HepG2 (cell line): Measurements from ENCODE around the gene PDE1C. TPM values are rescaled to one million over a fixed set of nuclear protein-coding genes. Genes with fewer than 3 reads are reported as not detected.

ENCODE experiments used
- ATAC-seq: fragments of 200-7000 bp; cut with Tn5 transposase; 3 replicates; pipeline ENCODE4 v1.9.1; 2020; ENCODE audit warnings: mild to moderate bottlenecking, moderate library complexity
- BruUV-seq: library from RNA; stranded (reverse); fragments of 400-500 nt; replicated peaks from 2 replicates; lab custom pipeline; 2021; lab: Mats Ljungman, UMichigan
- CTCF ChIA-PET: fragments of 300-600 bp; formaldehyde crosslinking; extraction: SDS; loops from one replicate; lab custom pipeline; 2021; ENCODE audit warnings: low total read pairs, inconsistent platforms, low intra/inter-chr PET ratio; lab: Yijun Ruan, JAX
- POLR2A ChIA-PET: fragments of 350-600 bp; sonication (Branson Sonifier 250); formaldehyde crosslinking; loops from one replicate; lab custom pipeline; 2020; ENCODE audit warnings: antibody characterized with exemption, inconsistent platforms; lab: Yijun Ruan, JAX
- DNase-seq: peaks from one replicate; pipeline ENCODE4 v3.0.0-alpha.2; 2015; ENCODE audit warnings: low spot score
- FAIRE-seq: peaks from 3 replicates; lab custom pipeline; 2011; peaks lifted over from hg19 to GRCh38; lab: Jason Lieb, UNC
- H2AFZ ChIP-seq: one replicate; pipeline ENCODE4 v1.6.1; 2011; ENCODE audit warnings: low read length, inconsistent platforms
- H3K27ac ChIP-seq: fragments of 300-600 bp; 3 replicates; pipeline ENCODE4 v1.8.0; 2011; ENCODE audit warnings: mixed run types, mild to moderate bottlenecking, mixed read lengths, low read length, inconsistent platforms; ENCODE audit not compliant: insufficient read depth; ENCODE audit errors: extremely low read length
- H3K27me3 ChIP-seq, 2 experiments: fragments of 200-600 bp in 1 of 2; 2 replicates in 1 of 2; 3 replicates in 1 of 2; pipeline versions ENCODE4 v1.6.0 to v1.8.0; 2011; ENCODE audit warnings: low read length in 2 of 2, mild to moderate bottlenecking in 2 of 2, moderate library complexity in 2 of 2, inconsistent platforms in 1 of 2; ENCODE audit not compliant: insufficient read depth in 2 of 2, control insufficient read depth in 1 of 2
- H3K36me3 ChIP-seq, 2 experiments: fragments of 200-600 bp in 1 of 2; replicated peaks in 1 of 2; 2 replicates in 1 of 2; 3 replicates in 1 of 2; pipeline versions ENCODE4 v1.5.1 to v1.8.0; 2011; ENCODE audit warnings: low read length in 2 of 2, inconsistent platforms in 1 of 2; ENCODE audit not compliant: insufficient read depth in 2 of 2, control insufficient read depth in 1 of 2
- H3K4me1 ChIP-seq: 2 replicates; pipeline ENCODE4 v1.5.1; 2012; ENCODE audit warnings: low read length, inconsistent platforms; ENCODE audit not compliant: insufficient read depth
- H3K4me2 ChIP-seq: 2 replicates; pipeline ENCODE4 v1.6.0; 2011; ENCODE audit warnings: low read depth, low read length, inconsistent platforms
- H3K4me3 ChIP-seq, 3 experiments: fragments of 200-600 bp in 1 of 3; sonication (generic), shearing (Covaris generic) in 1 of 3; replicated peaks in 1 of 3; 2 replicates each; pipeline ENCODE4 v1.5.1; 2011 to 2016; ENCODE audit warnings: low read length in 3 of 3, inconsistent platforms in 2 of 3, low read depth in 2 of 3, mild to moderate bottlenecking in 2 of 3, control low read depth in 1 of 3, mixed read lengths in 1 of 3; ENCODE audit not compliant: insufficient read depth in 1 of 3
- H3K79me2 ChIP-seq: one replicate; pipeline ENCODE4 v1.6.1; 2011; ENCODE audit warnings: low read length, inconsistent platforms; ENCODE audit not compliant: insufficient read depth
- H3K9ac ChIP-seq: 2 replicates; pipeline ENCODE4 v1.6.0; 2011; ENCODE audit warnings: mild to moderate bottlenecking, low read depth, low read length, inconsistent platforms; ENCODE audit not compliant: insufficient read depth
- H3K9me3 ChIP-seq: 2 replicates; pipeline ENCODE4 v1.5.1; 2012; ENCODE audit warnings: mild to moderate bottlenecking, low read length
- H4K20me1 ChIP-seq: 2 replicates; pipeline ENCODE4 v1.6.0; 2011; ENCODE audit warnings: inconsistent platforms, mild to moderate bottlenecking, low read length, moderate library complexity; ENCODE audit not compliant: insufficient read depth
- ATF1 ChIP-seq: IDR thresholded peaks from 2 replicates; pipeline ENCODE4 v1.6.1; 2016; ENCODE audit warnings: mild to moderate bottlenecking, control low read depth
- ATF7 ChIP-seq, 2 experiments: fragments of 450-650 bp in 1 of 2; sonication (generic) in 1 of 2; formaldehyde crosslinking in 1 of 2; IDR thresholded peaks; 2 replicates each; pipeline versions ENCODE4 v1.4.0 to v1.6.1; 2016 to 2020; ENCODE audit warnings: antibody characterized with exemption in 1 of 2, mild to moderate bottlenecking in 1 of 2, missing genetic modification reagents in 1 of 2
- DMAP1 ChIP-seq: IDR thresholded peaks from 2 replicates; pipeline ENCODE4 v1.6.1; 2016
- GATA4 ChIP-seq: sonication (generic); IDR thresholded peaks from 2 replicates; pipeline ENCODE4 v1.6.1; 2016; ENCODE audit warnings: antibody characterized with exemption, low read depth, borderline replicate concordance
- GATAD2A ChIP-seq: IDR thresholded peaks from 2 replicates; pipeline ENCODE4 v1.6.1; 2016
- IRX3 ChIP-seq: sonication (generic); formaldehyde crosslinking; IDR thresholded peaks from 2 replicates; pipeline ENCODE4 v1.8.1; 2023; ENCODE audit warnings: mild to moderate bottlenecking, low read depth, missing genetic modification reagents, borderline replicate concordance
- MYNN ChIP-seq: sonication (generic); formaldehyde crosslinking; IDR thresholded peaks from 2 replicates; pipeline ENCODE4 v1.4.0; 2020; ENCODE audit warnings: mild to moderate bottlenecking, low read depth, missing genetic modification reagents
- NFYC ChIP-seq: IDR thresholded peaks from 2 replicates; pipeline ENCODE4 v1.6.1; 2016; ENCODE audit warnings: missing genetic modification reagents, missing compliant biosample characterization
- PCBP1 ChIP-seq: fragments of 200-400 bp; formaldehyde crosslinking; IDR thresholded peaks from 2 replicates; pipeline ENCODE4 v1.6.1; 2017; ENCODE audit warnings: mild to moderate bottlenecking, low read depth, low read length, borderline replicate concordance
- SKI ChIP-seq: fragments of 450-650 bp; IDR thresholded peaks from one replicate; pipeline ENCODE4 v1.6.1; 2018; ENCODE audit warnings: mild to moderate bottlenecking; ENCODE audit not compliant: partially characterized antibody
- STAG1 ChIP-seq: sonication (generic); formaldehyde crosslinking; IDR thresholded peaks from 2 replicates; pipeline ENCODE4 v1.4.0; 2020; ENCODE audit warnings: missing genetic modification reagents
- TERF1 ChIP-seq: sonication (generic); formaldehyde crosslinking; IDR thresholded peaks from 2 replicates; pipeline ENCODE4 v1.8.0; 2022; ENCODE audit warnings: mild to moderate bottlenecking, missing genetic modification reagents, moderate library complexity
- ZNF430 ChIP-seq: sonication (generic); formaldehyde crosslinking; IDR thresholded peaks from 2 replicates; pipeline ENCODE4 v1.9.0; 2021; ENCODE audit warnings: mild to moderate bottlenecking, missing genetic modification reagents
- ZNF773 ChIP-seq: sonication (generic); formaldehyde crosslinking; IDR thresholded peaks from 2 replicates; pipeline ENCODE4 v1.4.0; 2020; ENCODE audit warnings: missing genetic modification reagents, borderline replicate concordance
- ZNF780A ChIP-seq: sonication (generic); formaldehyde crosslinking; IDR thresholded peaks from 2 replicates; pipeline ENCODE4 v1.8.0; 2022; ENCODE audit warnings: mild to moderate bottlenecking, missing genetic modification reagents, moderate library complexity
- ZZZ3 ChIP-seq: sonication (generic); formaldehyde crosslinking; IDR thresholded peaks from 2 replicates; pipeline ENCODE4 v1.4.0; 2020; ENCODE audit warnings: missing genetic modification reagents, mild to moderate bottlenecking, borderline replicate concordance
- WGBS: methylation state at CpG from one replicate; pipeline ENCODE4 v1.1.6; 2017; ENCODE audit warnings: low lambda C conversion rate; 5-methylcytosine and 5-hydroxymethylcytosine counted together
- in situ Hi-C: cut with HindIII; loops from 2 replicates; pipeline ENCODE4 v1.10.0; 2017; ENCODE audit warnings: low pct_unique_long_range_greater_than_20kb; ENCODE audit not compliant: extremely low pct_ligation_motif_present
- intact Hi-C: fragments of 100-400 bp; cut with micrococcal nuclease; formaldehyde crosslinking; loops from one replicate; pipeline ENCODE4 v1.10.0; 2022; ENCODE audit not compliant: unreplicated experiment
- polyA plus RNA-seq, 8 experiments: library from polyadenylated mRNA; depleted of rRNA in 3 of 8; stranded (reverse) in 7 of 8; unstranded in 1 of 8; fragments of >200 nt; fragmentation: Illumina TruSeq in 4 of 8; extraction: Trizol in 4 of 8; gene quantifications; 2 replicates each; pipeline versions ENCODE4 v1.2.1 to v1.2.3, GENCODE V29; 2011 to 2016; ENCODE audit warnings: low read depth in 4 of 8, missing spikeins in 1 of 8, mixed read lengths in 1 of 8; ENCODE audit not compliant: insufficient read depth in 1 of 8
- total RNA-seq, 5 experiments: library from RNA; depleted of rRNA; stranded (reverse); fragments of >200 nt; fragmentation: Illumina TruSeq; extraction: Trizol; gene quantifications; 2 replicates each; pipeline ENCODE4 v1.2.3, GENCODE V29; 2016; ENCODE audit warnings: low read depth in 1 of 5
- TF ChIP-seq, protein P1 (sequence below), 2 experiments: sonication (generic) in 1 of 2; formaldehyde crosslinking in 1 of 2; IDR thresholded peaks; 2 replicates each; pipeline versions ENCODE4 v1.4.0 to v1.6.1; 2018 to 2020; ENCODE audit warnings: missing genetic modification reagents in 2 of 2, borderline replicate concordance in 1 of 2, low read depth in 1 of 2, mild to moderate bottlenecking in 1 of 2, missing biosample characterization in 1 of 2
- TF ChIP-seq, protein P2 (sequence below): fragments of 450-650 bp; IDR thresholded peaks from 2 replicates; pipeline ENCODE4 v1.6.1; 2017; ENCODE audit warnings: mild to moderate bottlenecking

The PDE1C gene
- total and polyA plus RNA-seq, 2 of the 13 experiments (the other 11 are each of a cell fraction or from before 2014, with no cell fraction given): not detected

DNA sequence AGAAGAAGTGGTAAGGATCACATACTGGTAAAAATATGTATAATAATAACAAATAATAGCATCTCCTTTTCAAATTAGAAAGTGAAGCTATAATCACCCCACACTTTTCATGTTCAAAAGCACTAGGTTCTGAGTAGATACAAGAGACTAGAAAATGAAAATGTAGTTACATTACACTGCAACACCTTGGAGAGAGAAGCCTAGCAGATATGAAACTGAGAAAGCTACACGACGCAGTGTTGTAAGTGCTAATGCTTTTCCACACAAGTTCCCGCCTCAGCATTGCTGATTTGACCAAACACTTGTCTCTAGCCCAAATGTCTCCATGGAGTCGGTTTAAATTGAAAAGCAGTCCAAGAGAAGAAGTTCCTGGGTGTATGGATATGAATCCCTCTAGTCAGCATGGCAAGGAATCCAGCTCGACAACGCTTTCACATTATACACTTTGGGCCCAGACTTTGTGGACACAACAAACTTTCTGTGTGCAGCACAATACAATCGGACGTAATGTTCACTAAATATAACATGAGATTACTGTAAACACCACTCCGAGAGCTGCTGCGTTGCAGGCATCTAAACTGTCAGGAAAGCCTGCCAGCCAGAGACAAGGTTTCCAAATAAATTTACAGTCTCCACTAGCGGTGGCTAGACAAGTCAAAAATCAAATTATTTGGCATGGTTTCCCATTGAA lies 1.7 kb downstream of the PDE1C start:
- in situ Hi-C loops: no loop called here
- CTCF ChIA-PET: no interaction called here
- Histone ChIP-seq H4K20me1 (no peaks in the 10 kb centered on the region), H3K9me3 (no peaks in the 10 kb centered on the region), H3K27me3 (peaks cover 2 to 25% of the 10 kb centered on the region in 2 experiments; a peak in 3 of 5 replicates), H3K4me1 (no peaks in the 10 kb centered on the region)
- WGBS: 8% methylated on average over 11 of the region's 11 CpGs
- FAIRE-seq: no peak
- TF ChIP-seq TERF1 (CRISPR knock-in tag): no peak
- TF ChIP-seq IRX3 (CRISPR knock-in tag): no peak
- TF ChIP-seq SKI: no peak
- no peak for TF ChIP-seq ATF1 (CRISPR knock-in tag)
- TF ChIP-seq NFYC (CRISPR knock-in tag): no peak
- TF ChIP-seq, protein P1, sequence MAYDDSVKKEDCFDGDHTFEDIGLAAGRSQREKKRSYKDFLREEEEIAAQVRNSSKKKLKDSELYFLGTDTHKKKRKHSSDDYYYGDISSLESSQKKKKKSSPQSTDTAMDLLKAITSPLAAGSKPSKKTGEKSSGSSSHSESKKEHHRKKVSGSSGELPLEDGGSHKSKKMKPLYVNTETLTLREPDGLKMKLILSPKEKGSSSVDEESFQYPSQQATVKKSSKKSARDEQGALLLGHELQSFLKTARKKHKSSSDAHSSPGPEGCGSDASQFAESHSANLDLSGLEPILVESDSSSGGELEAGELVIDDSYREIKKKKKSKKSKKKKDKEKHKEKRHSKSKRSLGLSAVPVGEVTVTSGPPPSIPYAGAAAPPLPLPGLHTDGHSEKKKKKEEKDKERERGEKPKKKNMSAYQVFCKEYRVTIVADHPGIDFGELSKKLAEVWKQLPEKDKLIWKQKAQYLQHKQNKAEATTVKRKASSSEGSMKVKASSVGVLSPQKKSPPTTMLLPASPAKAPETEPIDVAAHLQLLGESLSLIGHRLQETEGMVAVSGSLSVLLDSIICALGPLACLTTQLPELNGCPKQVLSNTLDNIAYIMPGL (CRISPR knock-in tag; IDR thresholded peaks at IDR 0.05; ENCODE audit: borderline replicate concordance in 1 of 2, low read depth in 1 of 2): no peak
- no peak for TF ChIP-seq ZNF780A (CRISPR knock-in tag)
- TF ChIP-seq, protein P2, sequence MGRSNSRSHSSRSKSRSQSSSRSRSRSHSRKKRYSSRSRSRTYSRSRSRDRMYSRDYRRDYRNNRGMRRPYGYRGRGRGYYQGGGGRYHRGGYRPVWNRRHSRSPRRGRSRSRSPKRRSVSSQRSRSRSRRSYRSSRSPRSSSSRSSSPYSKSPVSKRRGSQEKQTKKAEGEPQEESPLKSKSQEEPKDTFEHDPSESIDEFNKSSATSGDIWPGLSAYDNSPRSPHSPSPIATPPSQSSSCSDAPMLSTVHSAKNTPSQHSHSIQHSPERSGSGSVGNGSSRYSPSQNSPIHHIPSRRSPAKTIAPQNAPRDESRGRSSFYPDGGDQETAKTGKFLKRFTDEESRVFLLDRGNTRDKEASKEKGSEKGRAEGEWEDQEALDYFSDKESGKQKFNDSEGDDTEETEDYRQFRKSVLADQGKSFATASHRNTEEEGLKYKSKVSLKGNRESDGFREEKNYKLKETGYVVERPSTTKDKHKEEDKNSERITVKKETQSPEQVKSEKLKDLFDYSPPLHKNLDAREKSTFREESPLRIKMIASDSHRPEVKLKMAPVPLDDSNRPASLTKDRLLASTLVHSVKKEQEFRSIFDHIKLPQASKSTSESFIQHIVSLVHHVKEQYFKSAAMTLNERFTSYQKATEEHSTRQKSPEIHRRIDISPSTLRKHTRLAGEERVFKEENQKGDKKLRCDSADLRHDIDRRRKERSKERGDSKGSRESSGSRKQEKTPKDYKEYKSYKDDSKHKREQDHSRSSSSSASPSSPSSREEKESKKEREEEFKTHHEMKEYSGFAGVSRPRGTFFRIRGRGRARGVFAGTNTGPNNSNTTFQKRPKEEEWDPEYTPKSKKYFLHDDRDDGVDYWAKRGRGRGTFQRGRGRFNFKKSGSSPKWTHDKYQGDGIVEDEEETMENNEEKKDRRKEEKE: no peak
- TF ChIP-seq ATF7 (IDR thresholded peaks at IDR 0.05): no peak
- TF ChIP-seq ATF7 (CRISPR knock-in tag; IDR thresholded peaks at IDR 0.05): no peak
- no peak for TF ChIP-seq ZZZ3 (CRISPR knock-in tag)
- no peak for TF ChIP-seq ZNF430 (CRISPR knock-in tag)
- TF ChIP-seq DMAP1: no peak
- no peak for TF ChIP-seq GATAD2A (CRISPR knock-in tag)
- no peak for TF ChIP-seq ZNF773 (CRISPR knock-in tag)
- TF ChIP-seq STAG1 (CRISPR knock-in tag): no peak
- TF ChIP-seq GATA4: no peak
- no peak for TF ChIP-seq PCBP1
- TF ChIP-seq MYNN (CRISPR knock-in tag): no peak
- TF ChIP-seq, all 625 proteins: peak for 0
- no TSS peak for BruUV-seq
- H3K27ac ChIP-seq: no peak overlapping the region
- H3K4me2 ChIP-seq: no peak overlapping the region
- POLR2A ChIA-PET: no interaction called here
- no peak overlapping the region for H3K9ac ChIP-seq
- intact Hi-C loops: no loop called here
- H3K79me2 ChIP-seq: no peaks in the 10 kb centered on the region
- H3K4me3 ChIP-seq: no peak overlapping the region
- DNase-seq (no peak), ATAC-seq (no peak)
- no peak overlapping the region for H2AFZ ChIP-seq
- no peaks in the 10 kb centered on the region for H3K36me3 ChIP-seq
